ENCODE measurements around the gene SSH2. TPM values are rescaled to one million over a fixed set of nuclear protein-coding genes. Genes with fewer than 3 reads are reported as not detected.

SSH2 gene
- total RNA-seq, 4 donors from 2014 or later, result 140 to 241 (median 172) TPM

DNA sequence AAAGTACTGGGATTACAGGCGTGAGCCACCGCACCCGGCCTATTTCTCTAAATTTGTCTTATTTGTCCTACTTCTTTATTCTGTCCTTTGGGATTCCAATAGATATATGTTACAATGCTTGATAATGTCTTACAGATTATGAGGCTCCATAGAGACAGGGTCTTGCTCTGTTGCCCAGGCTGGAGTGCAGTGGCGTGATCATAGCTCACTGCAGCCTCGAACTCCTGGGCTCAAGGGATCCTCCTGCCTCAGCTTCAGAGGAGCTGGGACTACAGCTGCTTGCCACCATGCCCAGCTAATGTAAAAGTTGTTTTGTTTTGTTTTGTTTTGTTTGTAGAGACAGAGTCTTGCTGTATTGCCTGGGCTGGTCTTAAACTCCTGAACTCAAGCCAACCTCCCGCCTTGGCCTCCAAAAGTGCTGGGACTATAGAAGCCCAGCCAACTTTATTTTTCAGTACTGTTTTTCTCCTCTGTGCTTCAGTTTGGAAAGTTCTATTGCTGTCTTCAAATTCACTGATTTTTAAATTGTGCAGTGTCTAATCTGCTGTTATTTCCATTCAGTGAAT, 326.8 kb downstream of the SSH2 start:
- TF ChIP-seq CTCF (IDR thresholded peaks at IDR 0.05 in 4 of 5, conservative IDR thresholded peaks at IDR 0.05 in 1 of 5), result no peak
- TF ChIP-seq POLR2A (IDR thresholded peaks at IDR 0.05), result no peak
- Histone ChIP-seq H3K9me3 (no peaks in the 10 kb centered on the region), H3K27me3 (no peaks in the 10 kb centered on the region), H3K4me1 (no peaks in the 10 kb centered on the region), H3K36me3 (no peaks in the 10 kb centered on the region), H3K4me3 (no peak overlapping the region), H3K27ac (no peak overlapping the region)
- intact Hi-C loops (cut with DNase I; ENCODE audit: low total_unique reads) (no loop called here), in situ Hi-C loops (cut with MboI; ENCODE audit: low sequenced_read_pairs in 4 of 4) (loop anchor here in 3 of 4 donors (25.0 kb wide), 2 partner anchors 309 to 334 kb away; partner anchors contain the start of genes EFCAB5 (in 2 of the 3) and SSH2 (in 2 of the 3))
- ATAC-seq (no peak), DNase-seq (no peak)

DNA sequence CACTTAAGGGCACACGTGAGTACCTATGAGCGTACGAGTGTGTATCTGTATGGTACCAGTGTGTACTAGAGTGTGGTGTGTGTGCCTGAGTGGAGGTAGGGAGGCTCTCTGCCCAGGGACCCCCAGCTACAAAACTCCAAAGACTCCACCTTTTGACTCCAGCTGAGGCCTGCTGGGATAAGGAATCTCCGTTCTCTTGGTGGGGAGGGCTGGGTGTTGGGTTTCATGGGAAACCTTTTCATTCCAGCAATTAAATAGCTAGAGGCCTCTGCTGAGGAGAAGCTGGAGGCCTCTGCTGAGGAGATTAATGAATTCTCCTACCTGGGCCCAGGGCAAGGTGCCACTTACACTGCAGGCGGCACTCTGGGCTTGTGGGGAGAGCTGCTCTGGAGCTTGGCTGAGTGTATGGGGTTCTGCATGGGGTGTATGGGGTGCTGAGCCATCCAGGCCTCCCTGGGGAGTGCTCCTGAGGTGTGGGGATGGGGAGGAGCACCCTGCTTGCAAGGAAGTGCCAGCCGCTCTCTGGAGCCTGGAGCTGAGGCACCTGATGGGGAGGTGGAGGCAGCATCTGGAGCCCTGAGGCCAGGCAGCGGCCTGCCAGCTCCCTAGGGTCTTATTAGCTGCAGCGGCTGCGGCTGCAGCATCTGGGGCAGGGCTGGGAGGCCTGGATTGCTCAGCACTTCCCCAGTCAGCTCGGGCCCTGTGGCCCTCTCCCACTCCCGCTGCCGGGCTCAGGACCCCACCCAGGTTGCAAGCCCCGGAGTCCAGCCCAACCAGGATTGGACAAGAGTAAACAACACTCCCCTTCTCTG, 332.5 kb downstream of the SSH2 start:
- in situ Hi-C loops (cut with MboI; ENCODE audit: low sequenced_read_pairs in 4 of 4), result loop anchor here in 1 of 4 donors (25.0 kb wide), 1 partner anchor 340 kb away; the partner anchor contains the start of genes EFCAB5 and SSH2
- Histone ChIP-seq H3K9me3 (no peaks in the 10 kb centered on the region), H3K27ac (no peak overlapping the region), H3K4me1 (peaks cover 8 to 12% of the 10 kb centered on the region in 2 donors), H3K27me3 (no peaks in the 10 kb centered on the region), H3K4me3 (no peak overlapping the region), H3K36me3 (no peaks in the 10 kb centered on the region)
- DNase-seq (no peak), ATAC-seq (no peak)
- intact Hi-C loops (cut with DNase I; ENCODE audit: low total_unique reads), result no loop called here
- TF ChIP-seq CTCF (IDR thresholded peaks at IDR 0.05 in 4 of 5, conservative IDR thresholded peaks at IDR 0.05 in 1 of 5) (no peak), POLR2A (IDR thresholded peaks at IDR 0.05) (no peak)

DNA sequence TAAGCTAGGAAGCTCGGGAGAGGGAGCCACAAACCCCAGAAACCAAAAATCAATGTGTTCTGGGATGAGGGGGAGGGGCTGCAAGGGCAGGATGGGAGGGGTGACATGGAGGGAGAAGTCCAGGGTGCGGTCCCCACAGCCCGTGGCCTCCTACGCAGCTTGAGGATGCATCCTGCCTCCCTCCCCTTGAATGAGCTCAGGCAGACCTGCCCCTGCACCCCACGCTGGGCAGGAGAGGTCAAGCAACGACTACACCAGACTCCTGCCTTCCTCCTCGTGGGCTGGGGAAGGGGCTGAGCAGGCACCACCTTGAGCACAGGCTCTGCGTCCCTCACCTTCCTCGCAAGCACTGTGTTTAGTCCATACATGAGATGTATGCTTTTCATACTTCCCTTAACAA, 333.2 kb downstream of the SSH2 start:
- no peaks in the 10 kb centered on the region for H3K36me3 ChIP-seq
- no peaks in the 10 kb centered on the region for H3K27me3 ChIP-seq
- DNase-seq (no peak), ATAC-seq (no peak)
- in situ Hi-C loops (cut with MboI; ENCODE audit: low sequenced_read_pairs in 4 of 4) (loop anchor here in 1 of 4 donors (25.0 kb wide), 1 partner anchor 340 kb away; the partner anchor contains the start of genes EFCAB5 and SSH2), intact Hi-C loops (cut with DNase I; ENCODE audit: low total_unique reads) (no loop called here)
- H3K9me3 ChIP-seq, result no peaks in the 10 kb centered on the region
- no peak overlapping the region for H3K27ac ChIP-seq
- no peak overlapping the region for H3K4me3 ChIP-seq
- peaks cover 16 to 20% of the 10 kb centered on the region in 2 donors for H3K4me1 ChIP-seq
- TF ChIP-seq CTCF (IDR thresholded peaks at IDR 0.05 in 4 of 5, conservative IDR thresholded peaks at IDR 0.05 in 1 of 5) (no peak), POLR2A (IDR thresholded peaks at IDR 0.05) (no peak)

DNA sequence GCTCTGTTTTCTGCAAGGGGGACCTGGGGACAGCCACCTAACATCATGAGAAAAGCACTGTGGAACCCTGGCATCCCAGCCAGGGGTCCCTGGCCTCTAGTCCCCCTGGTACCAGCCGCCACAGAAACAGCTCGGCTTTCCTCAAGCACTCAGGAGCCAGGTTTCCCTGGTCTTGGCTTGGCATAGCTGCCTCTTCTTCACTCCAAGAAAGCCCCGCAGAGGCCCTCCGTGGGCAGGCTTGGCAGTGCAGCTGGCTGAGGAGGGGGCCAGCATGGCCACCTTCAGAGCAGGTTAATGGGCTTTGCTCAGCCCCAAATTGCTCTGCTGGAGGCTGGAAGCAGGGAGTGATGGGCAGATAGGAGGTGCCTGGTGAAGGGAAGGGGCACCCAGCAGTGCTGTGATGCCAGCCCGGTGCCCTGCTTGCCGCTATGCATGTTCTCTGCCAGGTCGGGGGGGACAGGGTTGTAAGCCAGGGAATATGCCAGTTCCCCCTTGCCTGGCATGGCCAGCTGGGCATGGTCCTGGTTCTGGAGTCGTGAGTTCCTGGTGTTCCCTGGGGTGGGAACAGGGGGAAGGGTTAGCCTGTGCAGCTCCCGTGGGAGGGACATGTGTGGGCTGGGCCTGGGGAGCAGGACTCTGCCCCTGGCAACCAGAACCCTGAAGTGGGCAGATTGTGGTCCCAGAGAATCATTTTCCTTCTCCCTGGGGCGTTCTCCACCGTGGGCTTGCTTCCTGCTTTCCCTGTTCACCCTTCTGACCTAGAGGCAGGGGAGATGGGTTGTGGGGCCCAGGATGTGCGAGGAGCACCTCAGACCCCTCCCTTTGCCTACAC, 333.9 kb downstream of the SSH2 start:
- peaks cover 22 to 26% of the 10 kb centered on the region in 2 donors for H3K4me1 ChIP-seq
- no peaks in the 10 kb centered on the region for H3K27me3 ChIP-seq
- ATAC-seq, result no peak
- no peak overlapping the region for H3K27ac ChIP-seq
- DNase-seq, result no peak
- in situ Hi-C loops (cut with MboI; ENCODE audit: low sequenced_read_pairs in 4 of 4), result loop anchor here in 1 of 4 donors (25.0 kb wide), 1 partner anchor 341 kb away; the partner anchor contains the start of genes EFCAB5 and SSH2
- TF ChIP-seq CTCF (IDR thresholded peaks at IDR 0.05 in 4 of 5, conservative IDR thresholded peaks at IDR 0.05 in 1 of 5), result no peak
- TF ChIP-seq POLR2A (IDR thresholded peaks at IDR 0.05), result no peak
- H3K9me3 ChIP-seq, result no peaks in the 10 kb centered on the region
- H3K36me3 ChIP-seq, result no peaks in the 10 kb centered on the region
- no peak overlapping the region for H3K4me3 ChIP-seq
- intact Hi-C loops (cut with DNase I; ENCODE audit: low total_unique reads), result no loop called here
